ENCODE data around the gene CACNG5. TPM values are rescaled to one million over a fixed set of nuclear protein-coding genes. Genes with fewer than 3 reads are reported as not detected.
A peak's percentile ranks its signal among the peaks of the same experiment; 100 is the strongest.

Gene CACNG5
- total RNA-seq, 1 donor from 2014 or later, result not detected

GRCh38 chr17:66826856-66827255 is 8.1 kb upstream of the CACNG5 start:
- DNase-seq (ENCODE audit: low read depth), result no peak

- peak; percentile 68 for DNase-seq (ENCODE audit: low read depth)
Observed at GRCh38 chr17:66829386-66829864, 5.5 kb upstream of the CACNG5 start.

GRCh38 chr17:66829883-66830282 is 5.0 kb upstream of the CACNG5 start:
- no peak for DNase-seq (ENCODE audit: low read depth)

GRCh38 chr17:66830451-66830850 is 4.5 kb upstream of the CACNG5 start:
- no peak for DNase-seq (ENCODE audit: low read depth)

GRCh38 chr17:66831383-66832210 is 3.3 kb upstream of the CACNG5 start:
- DNase-seq (ENCODE audit: low read depth), result no peak

- no peak for DNase-seq (ENCODE audit: low read depth)
Observed at GRCh38 chr17:66833201-66833600, 1.7 kb upstream of the CACNG5 start.

GRCh38 chr17:66834426-66834918 is 445 bp upstream of the CACNG5 start:
- no peak for DNase-seq (ENCODE audit: low read depth)

- no peak for DNase-seq (ENCODE audit: low read depth)
Observed at GRCh38 chr17:66835476-66835875, 559 bp downstream of the CACNG5 start.

GRCh38 chr17:66836063-66837005 is 1.4 kb downstream of the CACNG5 start:
- no peak for DNase-seq (ENCODE audit: low read depth)

GRCh38 chr17:66837226-66837625 is 2.3 kb downstream of the CACNG5 start:
- no peak for DNase-seq (ENCODE audit: low read depth)

GRCh38 chr17:66837885-66838665 is 3.2 kb downstream of the CACNG5 start:
- DNase-seq (ENCODE audit: low read depth), result no peak

- no peak for DNase-seq (ENCODE audit: low read depth)
Observed at GRCh38 chr17:66839616-66840015, 4.7 kb downstream of the CACNG5 start.

GRCh38 chr17:66840061-66840460 is 5.1 kb downstream of the CACNG5 start:
- no peak for DNase-seq (ENCODE audit: low read depth)

- no peak for DNase-seq (ENCODE audit: low read depth)
Observed at GRCh38 chr17:66841328-66841727, 6.4 kb downstream of the CACNG5 start.

GRCh38 chr17:66841744-66842143 is 6.8 kb downstream of the CACNG5 start:
- no peak for DNase-seq (ENCODE audit: low read depth)

GRCh38 chr17:66842505-66842904 is 7.6 kb downstream of the CACNG5 start:
- DNase-seq (ENCODE audit: low read depth), result no peak

GRCh38 chr17:66842959-66843358 is 8.0 kb downstream of the CACNG5 start:
- no peak for DNase-seq (ENCODE audit: low read depth)

GRCh38 chr17:66843627-66844026 is 8.7 kb downstream of the CACNG5 start:
- no peak for DNase-seq (ENCODE audit: low read depth)

- DNase-seq (ENCODE audit: low read depth), result no peak
Observed at GRCh38 chr17:66847704-66848103, 12.8 kb downstream of the CACNG5 start.

- no peak for DNase-seq (ENCODE audit: low read depth)
Observed at GRCh38 chr17:66848496-66848895, 13.6 kb downstream of the CACNG5 start.

- DNase-seq (ENCODE audit: low read depth), result no peak
Observed at GRCh38 chr17:66849032-66849655, 14.2 kb downstream of the CACNG5 start.
